DND-41 (cell line): ENCODE results near the gene MAEL.

ENCODE experiments used
- ATAC-seq: fragments of 200-7000 bp; cut with Tn5 transposase; 3 replicates; pipeline ENCODE4 v1.9.1; 2021; ENCODE audit warnings: low read depth; ENCODE audit not compliant: insufficient read depth
- DNase-seq: peaks from one replicate; pipeline ENCODE4 v3.0.0-alpha.2; 2020
- H2AFZ ChIP-seq: 2 replicates; pipeline ENCODE4 v1.6.0; 2012; ENCODE audit warnings: low read depth, low read length
- H3K27ac ChIP-seq: 2 replicates; pipeline ENCODE4 v1.5.1; 2012; ENCODE audit warnings: low read length, inconsistent platforms
- H3K27me3 ChIP-seq: fragments of 200-600 bp; sonication (generic); 2 replicates; pipeline ENCODE4 v1.6.0; 2012; ENCODE audit warnings: low read length, mild to moderate bottlenecking, inconsistent platforms; ENCODE audit not compliant: insufficient read depth, poor library complexity
- H3K36me3 ChIP-seq: 2 replicates; pipeline ENCODE4 v1.5.1; 2012; ENCODE audit warnings: low read length, inconsistent platforms; ENCODE audit not compliant: insufficient read depth
- H3K4me1 ChIP-seq: 2 replicates; pipeline ENCODE4 v1.5.1; 2012; ENCODE audit warnings: mild to moderate bottlenecking, low read length; ENCODE audit not compliant: insufficient read depth
- H3K4me2 ChIP-seq: 2 replicates; pipeline ENCODE4 v1.6.0; 2012; ENCODE audit warnings: mild to moderate bottlenecking, moderate library complexity, low read length, inconsistent platforms; ENCODE audit not compliant: insufficient read depth
- H3K4me3 ChIP-seq, 2 experiments: fragments of 200-600 bp in 1 of 2; shearing (Covaris generic) in 1 of 2; 2 replicates each; pipeline ENCODE4 v1.5.1; 2012 to 2016; ENCODE audit warnings: inconsistent platforms in 2 of 2, low read length in 2 of 2, mild to moderate bottlenecking in 2 of 2, low read depth in 1 of 2, moderate library complexity in 1 of 2
- H3K79me2 ChIP-seq: 2 replicates; pipeline ENCODE4 v1.6.0; 2012; ENCODE audit warnings: low read length, inconsistent platforms; ENCODE audit not compliant: insufficient read depth
- H3K9ac ChIP-seq: 2 replicates; pipeline ENCODE4 v1.6.0; 2012; ENCODE audit warnings: low read depth, mild to moderate bottlenecking, inconsistent platforms, low read length, moderate library complexity
- H3K9me3 ChIP-seq: 2 replicates; pipeline ENCODE4 v1.5.1; 2012; ENCODE audit warnings: low read length, moderate library complexity, mild to moderate bottlenecking, inconsistent platforms; ENCODE audit not compliant: insufficient read depth, severe bottlenecking
- H4K20me1 ChIP-seq: 2 replicates; pipeline ENCODE4 v1.6.0; 2012; ENCODE audit warnings: low read length; ENCODE audit not compliant: insufficient read depth
- EZH2 ChIP-seq: IDR thresholded peaks from 3 replicates; pipeline ENCODE4 v1.6.1; 2012; ENCODE audit warnings: borderline replicate concordance, low read depth, mild to moderate bottlenecking, moderate library complexity, low read length, inconsistent platforms; ENCODE audit not compliant: severe bottlenecking
- TF ChIP-seq, protein P1 (sequence below): IDR thresholded peaks from 2 replicates; pipeline ENCODE4 v1.5.1; 2012; ENCODE audit warnings: borderline replicate concordance, low read length, moderate library complexity, mild to moderate bottlenecking; ENCODE audit not compliant: poor library complexity, severe bottlenecking; ENCODE audit errors: extremely low read depth

MAEL gene

DNA sequence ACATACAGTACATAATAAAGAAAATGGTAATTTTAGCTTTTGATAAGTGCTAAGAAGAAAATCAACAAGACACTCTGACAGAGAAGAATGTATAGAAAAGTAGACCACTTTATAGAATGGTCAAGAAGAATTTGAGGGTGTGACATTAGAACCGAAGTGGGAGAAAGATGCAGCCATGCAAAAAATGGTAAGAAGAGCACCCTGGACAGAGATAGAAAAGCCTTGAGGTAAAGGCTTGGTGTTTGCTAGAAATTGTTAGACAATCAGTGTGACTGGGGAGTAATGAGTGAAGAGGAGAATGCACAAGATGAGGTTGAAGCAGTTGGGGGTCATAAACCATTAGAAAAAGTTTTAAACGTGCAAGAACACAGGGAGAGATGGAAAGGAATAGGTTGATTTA lies 23.5 kb downstream of the MAEL start:
- H3K9ac ChIP-seq, result no peak overlapping the region
- no peak overlapping the region for H3K27ac ChIP-seq
- no peak overlapping the region for H3K4me3 ChIP-seq
- H3K4me2 ChIP-seq, result no peak overlapping the region
- no peaks in the 10 kb centered on the region for H3K4me1 ChIP-seq
- no peak overlapping the region for H2AFZ ChIP-seq
- H3K36me3 ChIP-seq, result no peaks in the 10 kb centered on the region
- ATAC-seq, result no peak
- H4K20me1 ChIP-seq, result no peaks in the 10 kb centered on the region
- no peaks in the 10 kb centered on the region for H3K79me2 ChIP-seq
- no peak for TF ChIP-seq EZH2
- TF ChIP-seq, protein P1, sequence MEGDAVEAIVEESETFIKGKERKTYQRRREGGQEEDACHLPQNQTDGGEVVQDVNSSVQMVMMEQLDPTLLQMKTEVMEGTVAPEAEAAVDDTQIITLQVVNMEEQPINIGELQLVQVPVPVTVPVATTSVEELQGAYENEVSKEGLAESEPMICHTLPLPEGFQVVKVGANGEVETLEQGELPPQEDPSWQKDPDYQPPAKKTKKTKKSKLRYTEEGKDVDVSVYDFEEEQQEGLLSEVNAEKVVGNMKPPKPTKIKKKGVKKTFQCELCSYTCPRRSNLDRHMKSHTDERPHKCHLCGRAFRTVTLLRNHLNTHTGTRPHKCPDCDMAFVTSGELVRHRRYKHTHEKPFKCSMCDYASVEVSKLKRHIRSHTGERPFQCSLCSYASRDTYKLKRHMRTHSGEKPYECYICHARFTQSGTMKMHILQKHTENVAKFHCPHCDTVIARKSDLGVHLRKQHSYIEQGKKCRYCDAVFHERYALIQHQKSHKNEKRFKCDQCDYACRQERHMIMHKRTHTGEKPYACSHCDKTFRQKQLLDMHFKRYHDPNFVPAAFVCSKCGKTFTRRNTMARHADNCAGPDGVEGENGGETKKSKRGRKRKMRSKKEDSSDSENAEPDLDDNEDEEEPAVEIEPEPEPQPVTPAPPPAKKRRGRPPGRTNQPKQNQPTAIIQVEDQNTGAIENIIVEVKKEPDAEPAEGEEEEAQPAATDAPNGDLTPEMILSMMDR, result no peak
- DNase-seq, result no peak
- no peaks in the 10 kb centered on the region for H3K27me3 ChIP-seq
- no peaks in the 10 kb centered on the region for H3K9me3 ChIP-seq

DNA sequence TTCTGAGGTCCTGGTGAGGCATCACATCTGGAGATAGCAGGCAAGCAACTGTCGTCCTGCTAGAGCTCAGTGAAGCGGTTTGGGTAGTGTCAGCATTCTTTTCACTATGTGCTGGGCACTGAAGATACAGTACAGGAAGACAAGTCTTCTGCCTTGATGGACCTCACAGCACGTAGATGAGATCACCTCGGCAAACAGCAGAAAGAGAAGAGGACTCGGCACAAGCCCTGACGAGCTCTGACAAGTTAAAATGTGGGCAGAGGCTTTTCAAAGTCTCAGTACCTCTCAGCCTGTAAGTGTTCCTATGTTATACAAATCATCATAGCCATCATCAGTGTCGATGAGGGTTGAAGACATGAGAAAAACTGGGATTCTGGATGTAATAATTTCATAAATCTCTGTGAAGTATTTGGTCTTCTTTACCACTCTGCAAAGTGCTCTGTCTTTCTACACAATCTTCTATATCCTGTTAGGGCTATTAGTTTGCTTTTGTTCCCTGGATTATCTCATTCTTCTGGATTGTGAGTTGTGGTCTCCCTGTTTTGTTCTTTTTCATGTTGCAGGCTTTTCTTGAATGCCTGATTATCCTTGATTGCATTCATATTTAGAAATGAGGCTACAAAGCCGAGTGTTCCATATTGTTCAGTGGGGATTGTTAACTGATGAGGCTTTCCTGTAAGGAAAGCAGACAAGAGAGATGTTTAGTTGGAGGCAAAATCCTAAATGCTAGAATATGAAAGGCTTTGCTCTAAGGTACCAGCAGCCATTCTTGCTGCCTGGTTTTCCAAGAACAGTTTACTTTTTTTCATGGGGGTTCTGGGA lies 24.2 kb downstream of the MAEL start:
- H2AFZ ChIP-seq, result no peak overlapping the region

DNA sequence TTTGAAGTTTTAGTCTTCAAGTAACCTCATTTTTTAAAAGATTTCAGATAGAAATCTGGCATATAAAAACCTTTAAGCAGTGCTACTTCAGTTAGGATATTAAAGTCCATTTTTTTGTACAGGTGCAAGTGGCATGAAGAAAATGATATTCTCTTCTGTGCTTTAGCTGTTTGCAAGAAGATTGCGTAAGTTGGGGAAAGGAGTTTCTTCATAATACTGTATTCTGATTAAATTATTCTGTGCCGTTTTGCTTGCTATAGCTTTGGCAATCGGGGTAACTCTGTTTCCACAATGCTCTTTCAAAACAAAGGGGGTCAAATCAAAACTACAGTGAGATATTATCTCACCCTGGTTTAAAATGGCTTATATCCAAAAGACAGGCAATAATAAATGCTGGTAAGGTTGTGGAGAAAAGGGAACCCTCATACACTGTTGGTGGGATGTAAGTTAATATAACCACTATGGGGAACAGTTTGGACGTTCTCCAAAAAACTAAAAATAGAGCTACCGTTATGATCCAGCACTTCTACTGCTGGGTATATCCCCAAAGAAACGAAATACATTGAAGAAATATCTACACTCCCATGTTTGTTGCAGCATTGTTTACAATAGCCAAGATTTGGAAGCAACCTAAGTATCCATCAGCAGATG lies 27.1 kb downstream of the MAEL start:
- Histone ChIP-seq H3K9me3 (no peaks in the 10 kb centered on the region), H2AFZ (no peak overlapping the region), H3K27ac (no peak overlapping the region), H3K4me1 (no peaks in the 10 kb centered on the region), H3K27me3 (no peaks in the 10 kb centered on the region), H3K4me2 (no peak overlapping the region), H3K79me2 (no peaks in the 10 kb centered on the region), H3K4me3 (no peak overlapping the region), H4K20me1 (no peaks in the 10 kb centered on the region), H3K9ac (no peak overlapping the region), H3K36me3 (no peaks in the 10 kb centered on the region)
- DNase-seq (no peak), ATAC-seq (no peak)
- no peak for TF ChIP-seq EZH2
- TF ChIP-seq, protein P1, result no peak

More for the DNA sequence above, 24.2 kb downstream of the MAEL start:
- no peak for ATAC-seq
- Histone ChIP-seq H3K9me3 (no peaks in the 10 kb centered on the region), H3K79me2 (no peaks in the 10 kb centered on the region), H3K9ac (no peak overlapping the region), H3K4me1 (no peaks in the 10 kb centered on the region), H3K4me3 (no peak overlapping the region), H3K4me2 (no peak overlapping the region), H3K36me3 (no peaks in the 10 kb centered on the region), H3K27me3 (no peaks in the 10 kb centered on the region), H3K27ac (no peak overlapping the region), H4K20me1 (no peaks in the 10 kb centered on the region)
- no peak for DNase-seq
- no peak for TF ChIP-seq EZH2
- TF ChIP-seq, protein P1, result no peak
